T-cell (primary cell): ENCODE data around the gene DMRT1. TPM values are rescaled to one million over a fixed set of nuclear protein-coding genes. Genes with fewer than 3 reads are reported as not detected.
"Not testable (repeated sequence)": the region's sequence is repeated elsewhere in the genome, so short reads cannot be mapped to it uniquely, and the experiment has no call there.

Experiments used
- ATAC-seq, 4 experiments: fragments of 200-7000 bp in 3 of 4; fragments of 150-1000 bp in 1 of 4; cut with Tn5 transposase; replicated peaks in 1 of 4; 1 replicate in 3 of 4; 2 replicates in 1 of 4; pipeline ENCODE4 v1.10.0; 2021; ENCODE audit warnings: moderate library complexity in 3 of 4, mild to moderate bottlenecking in 2 of 4, moderate number of reproducible peaks in 1 of 4
- CTCF ChIA-PET, 2 donors: fragments of 300-600 bp; sonication (Branson Sonifier 250); formaldehyde crosslinking; loops; one replicate each; lab custom pipeline; 2022; ENCODE audit warnings: antibody characterized with exemption in 2 of 2; lab: Charles Lee
- POLR2A ChIA-PET, 2 donors: fragments of 300-600 bp; sonication (Branson Sonifier 250); formaldehyde crosslinking; loops; one replicate each; lab custom pipeline; 2022; ENCODE audit warnings: antibody characterized with exemption in 2 of 2; lab: Charles Lee
- DNase-seq, 35 experiments: peaks; one replicate each; pipeline versions ENCODE4 v3.0.0 to v3.0.0-alpha.2; 2013 to 2023
- H3K27ac ChIP-seq: one replicate; pipeline ENCODE4 v1.5.1; 2013; ENCODE audit warnings: low read length
- H3K27me3 ChIP-seq, 2 experiments: replicated peaks in 1 of 2; 1 replicate in 1 of 2; 2 replicates in 1 of 2; pipeline versions ENCODE4 v1.6.1 to v1.7.0; 2013; ENCODE audit warnings: low read length in 1 of 2, mixed read lengths in 1 of 2; ENCODE audit not compliant: control insufficient read depth in 2 of 2, insufficient read depth in 2 of 2; ENCODE audit errors: extremely low read depth in 1 of 2
- H3K36me3 ChIP-seq, 2 donors: 1 replicate in 1 of 2; 2 replicates in 1 of 2; pipeline versions ENCODE4 v1.6.1 to v1.7.0; 2013; ENCODE audit warnings: low read length in 1 of 2; ENCODE audit not compliant: control insufficient read depth in 2 of 2, insufficient read depth in 1 of 2; ENCODE audit errors: extremely low read depth in 1 of 2
- H3K4me1 ChIP-seq, 2 experiments: 1 replicate in 1 of 2; 2 replicates in 1 of 2; pipeline versions ENCODE4 v1.6.1 to v1.7.0; 2013; ENCODE audit warnings: low read length in 2 of 2, mixed read lengths in 1 of 2; ENCODE audit not compliant: insufficient read depth in 2 of 2, control insufficient read depth in 1 of 2; ENCODE audit errors: extremely low read depth in 1 of 2
- H3K4me3 ChIP-seq, 2 donors: 1 replicate in 1 of 2; 2 replicates in 1 of 2; pipeline versions ENCODE4 v1.5.1 to v1.7.0; 2013; ENCODE audit warnings: mild to moderate bottlenecking in 2 of 2, low read length in 1 of 2, moderate library complexity in 1 of 2; ENCODE audit not compliant: control insufficient read depth in 1 of 2; ENCODE audit errors: extremely low read depth in 1 of 2
- H3K9me3 ChIP-seq: 2 replicates; pipeline ENCODE4 v1.7.0; 2013
- H3K27ac Mint-ChIP-seq, 2 donors: one replicate each; pipeline ENCODE4 v1.8.0; 2020 to 2021; ENCODE audit warnings: mild to moderate bottlenecking in 2 of 2, mixed read lengths in 2 of 2
- H3K27me3 Mint-ChIP-seq, 2 donors: one replicate each; pipeline ENCODE4 v1.8.0; 2021 to 2022; ENCODE audit warnings: mixed read lengths in 2 of 2
- H3K36me3 Mint-ChIP-seq: one replicate; pipeline ENCODE4 v1.8.0; 2021; ENCODE audit warnings: mixed read lengths
- H3K4me1 Mint-ChIP-seq, 3 donors: one replicate each; pipeline ENCODE4 v1.8.0; 2020 to 2022; ENCODE audit warnings: mixed read lengths in 3 of 3, mild to moderate bottlenecking in 1 of 3
- H3K4me3 Mint-ChIP-seq, 3 donors: one replicate each; pipeline ENCODE4 v1.8.0; 2020 to 2022; ENCODE audit warnings: mild to moderate bottlenecking in 3 of 3, mixed read lengths in 3 of 3, moderate library complexity in 3 of 3
- H3K9me3 Mint-ChIP-seq, 3 donors: one replicate each; pipeline ENCODE4 v1.8.0; 2020 to 2022; ENCODE audit warnings: mixed read lengths in 3 of 3
- WGBS: methylation state at CpG from one replicate; pipeline ENCODE4 v1.1.5; 2013; ENCODE audit warnings: missing lambda C conversion rate; ENCODE audit not compliant: insufficient coverage; 5-methylcytosine and 5-hydroxymethylcytosine counted together
- total RNA-seq, 35 experiments: library from RNA in 6 of 35; stranded (reverse) in 6 of 35; fragments of 120-200 nt in 1 of 35; gene quantifications; one replicate each; pipeline versions ENCODE4 v1.2.1 to v1.2.4 and lab custom pipeline; 2013 to 2026

Gene DMRT1
- total RNA-seq, 5 donors from 2014 or later (not counting 1 experiment from before 2014, with no cell fraction given): not detected

- ATAC-seq (no peak), DNase-seq (no peak)
- no peaks in the 10 kb centered on the region for H3K4me1 ChIP-seq
- ChIA-PET CTCF (interaction anchor here in 1 of 2 donors (0.5 kb wide), 1 partner anchor 44 kb away, joined by 8 read pairs; no protein-coding TSS in a partner anchor), POLR2A (no interaction called here)
- Mint-ChIP-seq H3K9me3 (no peaks in the 10 kb centered on the region), H3K27me3 (peaks cover 24 to 42% of the 10 kb centered on the region in 2 donors), H3K36me3 (no peaks in the 10 kb centered on the region), H3K27ac (no peak overlapping the region), H3K4me1 (no peaks in the 10 kb centered on the region), H3K4me3 (no peak overlapping the region)
- 79% methylated on average over 3 of the region's 5 CpGs for WGBS
- no peaks in the 10 kb centered on the region for H3K9me3 ChIP-seq
- H3K36me3 ChIP-seq: no peaks in the 10 kb centered on the region
- H3K4me3 ChIP-seq: no peak overlapping the region
- H3K27ac ChIP-seq: no peak overlapping the region
- peaks cover 15 to 19% of the 10 kb centered on the region in 2 experiments for H3K27me3 ChIP-seq
These were observed 7.9 kb downstream of the DMRT1 start for GRCh38 chr9:849431-849830.

GRCh38 chr9:852539-852938, 11.0 kb downstream of the DMRT1 start:
- H3K27me3 ChIP-seq: peaks cover 0 to 3% of the 10 kb centered on the region in 2 experiments
- no peaks in the 10 kb centered on the region for H3K4me1 ChIP-seq
- no peak overlapping the region for H3K27ac ChIP-seq
- Mint-ChIP-seq H3K4me3 (no peak overlapping the region), H3K27me3 (peaks cover 10 to 26% of the 10 kb centered on the region in 2 donors), H3K4me1 (no peaks in the 10 kb centered on the region), H3K9me3 (no peaks in the 10 kb centered on the region), H3K27ac (no peak overlapping the region), H3K36me3 (no peaks in the 10 kb centered on the region)
- DNase-seq (no peak), ATAC-seq (no peak)
- ChIA-PET POLR2A (no interaction called here), CTCF (no interaction called here)
- H3K4me3 ChIP-seq: no peak overlapping the region
- H3K36me3 ChIP-seq: no peaks in the 10 kb centered on the region
- no peaks in the 10 kb centered on the region for H3K9me3 ChIP-seq
- WGBS: no CpG with 5 or more reads among the region's 4 CpGs

GRCh38 chr9:859251-859650, 17.8 kb downstream of the DMRT1 start:
- no peak overlapping the region for H3K4me3 Mint-ChIP-seq
- H3K9me3 Mint-ChIP-seq: peaks cover 0 to 4% (median 3%) of the 10 kb centered on the region in 3 donors
- H3K36me3 ChIP-seq: no peaks in the 10 kb centered on the region
- H3K4me1 ChIP-seq: no peaks in the 10 kb centered on the region
- ATAC-seq (no peak), DNase-seq (no peak)
- CTCF ChIA-PET: no interaction called here
- peaks cover 23 to 26% of the 10 kb centered on the region in 2 donors for H3K27me3 Mint-ChIP-seq
- peaks cover 0 to 12% of the 10 kb centered on the region in 2 experiments for H3K27me3 ChIP-seq
- H3K4me1 Mint-ChIP-seq: no peaks in the 10 kb centered on the region
- H3K27ac ChIP-seq: no peak overlapping the region
- no peaks in the 10 kb centered on the region for H3K36me3 Mint-ChIP-seq
- H3K4me3 ChIP-seq: no peak overlapping the region
- peak overlapping the region in 1 of 2 donors; percentile 6 for H3K27ac Mint-ChIP-seq
- WGBS: no CpG with 5 or more reads among the region's 6 CpGs
- H3K9me3 ChIP-seq: no peaks in the 10 kb centered on the region
- POLR2A ChIA-PET: no interaction called here

- Mint-ChIP-seq H3K27ac (no peak overlapping the region), H3K36me3 (no peaks in the 10 kb centered on the region), H3K9me3 (peaks cover 0 to 4% (median 3%) of the 10 kb centered on the region in 3 donors), H3K27me3 (peaks cover 23 to 30% of the 10 kb centered on the region in 2 donors), H3K4me1 (no peaks in the 10 kb centered on the region), H3K4me3 (no peak overlapping the region)
- H3K36me3 ChIP-seq: no peaks in the 10 kb centered on the region
- 64% methylated on average over 1 of the region's 4 CpGs for WGBS
- no peaks in the 10 kb centered on the region for H3K9me3 ChIP-seq
- H3K27me3 ChIP-seq: peaks cover 0 to 9% of the 10 kb centered on the region in 2 experiments
- DNase-seq (no peak), ATAC-seq (no peak)
- ChIA-PET POLR2A (no interaction called here), CTCF (no interaction called here)
- H3K27ac ChIP-seq: no peak overlapping the region
- no peak overlapping the region for H3K4me3 ChIP-seq
- H3K4me1 ChIP-seq: no peaks in the 10 kb centered on the region
These were observed 19.2 kb downstream of the DMRT1 start for GRCh38 chr9:860706-861105.

- 84% methylated on average over 6 of the region's 30 CpGs for WGBS
- H3K27me3 ChIP-seq, H3K4me3 Mint-ChIP-seq, H3K4me3 ChIP-seq, H3K27ac Mint-ChIP-seq, POLR2A ChIA-PET, H3K27ac ChIP-seq, H3K4me1 Mint-ChIP-seq, DNase-seq, ATAC-seq, H3K9me3 ChIP-seq, H3K9me3 Mint-ChIP-seq, CTCF ChIA-PET, H3K36me3 ChIP-seq, H3K36me3 Mint-ChIP-seq, H3K4me1 ChIP-seq: not testable (repeated sequence)
- peaks cover 23 to 30% of the 10 kb centered on the region in 2 donors for H3K27me3 Mint-ChIP-seq
These were observed 20.0 kb downstream of the DMRT1 start for GRCh38 chr9:861525-861924.

- H3K4me3 Mint-ChIP-seq: no peak overlapping the region
- H3K27me3 Mint-ChIP-seq: peaks cover 17 to 19% of the 10 kb centered on the region in 2 donors
- Histone ChIP-seq H3K36me3 (no peaks in the 10 kb centered on the region), H3K4me3 (no peak overlapping the region), H3K4me1 (no peaks in the 10 kb centered on the region), H3K27ac (no peak overlapping the region), H3K27me3 (peaks cover 6 to 12% of the 10 kb centered on the region in 2 experiments), H3K9me3 (no peaks in the 10 kb centered on the region)
- H3K9me3 Mint-ChIP-seq: no peaks in the 10 kb centered on the region
- ATAC-seq (no peak), DNase-seq (no peak)
- POLR2A ChIA-PET: no interaction called here
- no peaks in the 10 kb centered on the region for H3K4me1 Mint-ChIP-seq
- H3K27ac Mint-ChIP-seq: no peak overlapping the region
- H3K36me3 Mint-ChIP-seq: no peaks in the 10 kb centered on the region
- WGBS: 94% methylated on average over 3 of the region's 10 CpGs
- CTCF ChIA-PET: no interaction called here
These were observed 33.8 kb downstream of the DMRT1 start for GRCh38 chr9:875119-875962.
